NCI-H2171 treated with DMSO at 0.1 percent for 48 hours (cell line): Measurements from ENCODE around the gene DST.
"Not testable (repeated sequence)": the region's sequence is repeated elsewhere in the genome, so short reads cannot be mapped to it uniquely, and the experiment has no call there.

Experiments
- DNase-seq: peaks from one replicate; lab custom pipeline; 2025; lab: John Stamatoyannopoulos, UW

The DST gene

DNA sequence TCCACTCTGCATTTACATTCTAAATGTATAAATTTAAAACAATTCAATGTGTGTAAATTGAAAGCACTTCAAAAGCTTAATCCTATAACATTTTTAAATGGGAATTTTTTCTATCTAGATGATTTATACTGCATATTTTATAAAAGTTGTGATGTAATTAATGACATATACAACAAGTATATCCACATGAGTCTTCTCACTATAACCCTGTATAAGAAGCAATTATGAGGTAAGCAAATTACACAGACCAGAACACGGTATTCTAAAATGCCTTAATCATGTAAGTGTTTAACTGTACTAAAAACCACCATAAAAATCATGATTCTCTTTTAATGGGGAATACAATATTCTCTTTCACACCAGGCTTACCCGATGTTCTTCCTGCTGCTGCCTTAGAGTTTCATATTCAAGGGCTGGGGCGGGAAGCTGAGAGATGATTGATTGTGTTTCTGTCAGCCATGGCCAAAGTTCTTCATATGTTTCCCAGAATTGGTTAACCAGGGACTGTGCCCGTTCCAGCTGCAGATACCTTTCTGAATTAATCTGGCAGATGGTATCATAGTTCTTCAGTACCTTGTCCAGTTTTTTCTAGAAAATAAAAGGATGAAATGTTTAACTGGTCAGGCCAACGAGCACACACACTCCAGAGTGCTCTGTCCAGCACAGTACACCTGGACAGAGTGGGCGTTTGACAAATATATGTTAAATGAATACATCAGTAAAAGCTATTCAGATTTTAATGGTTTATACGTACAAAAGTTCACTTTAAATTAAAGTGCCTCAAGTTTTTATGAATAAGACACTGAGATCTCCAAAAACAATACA, 127.4 kb downstream of the DST start:
- no peak for DNase-seq

DNA sequence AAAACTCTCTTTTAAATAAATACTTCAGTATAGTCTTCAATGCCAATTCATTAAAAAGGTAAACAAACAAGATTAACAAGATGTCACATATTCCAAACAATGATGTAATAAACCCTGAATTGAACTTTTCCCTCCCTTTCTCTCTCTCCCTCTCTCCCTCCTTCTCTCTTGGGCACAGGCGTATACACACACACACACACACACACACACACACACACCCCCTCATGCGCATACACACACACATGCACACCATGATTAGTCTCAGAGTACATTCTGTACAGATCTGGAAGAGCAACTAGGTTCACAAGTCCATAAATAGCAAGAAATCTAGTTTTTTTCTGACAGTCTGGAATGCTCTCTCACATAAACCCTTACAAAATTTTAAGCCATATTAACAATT, 128.3 kb downstream of the DST start:
- DNase-seq, result no peak

DNA sequence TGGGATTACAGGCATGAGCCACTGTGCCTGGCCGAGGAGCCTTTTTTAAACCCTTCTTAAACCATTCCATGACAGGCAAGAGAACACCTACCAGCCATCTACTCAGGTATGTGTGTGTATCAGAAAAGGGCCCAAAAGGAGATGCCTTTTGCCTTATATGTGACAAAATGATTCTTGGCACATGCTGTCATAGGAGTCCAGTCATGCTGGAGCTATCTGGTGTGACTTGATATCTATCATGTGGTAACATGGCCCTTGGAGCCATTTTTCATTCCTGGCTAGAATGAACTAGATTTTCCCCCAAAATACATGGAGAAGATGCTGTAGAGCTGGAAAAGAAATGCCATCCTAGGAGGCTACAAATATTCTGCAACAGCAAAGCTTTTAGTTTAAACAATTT, 129.1 kb downstream of the DST start:
- no peak for DNase-seq

DNA sequence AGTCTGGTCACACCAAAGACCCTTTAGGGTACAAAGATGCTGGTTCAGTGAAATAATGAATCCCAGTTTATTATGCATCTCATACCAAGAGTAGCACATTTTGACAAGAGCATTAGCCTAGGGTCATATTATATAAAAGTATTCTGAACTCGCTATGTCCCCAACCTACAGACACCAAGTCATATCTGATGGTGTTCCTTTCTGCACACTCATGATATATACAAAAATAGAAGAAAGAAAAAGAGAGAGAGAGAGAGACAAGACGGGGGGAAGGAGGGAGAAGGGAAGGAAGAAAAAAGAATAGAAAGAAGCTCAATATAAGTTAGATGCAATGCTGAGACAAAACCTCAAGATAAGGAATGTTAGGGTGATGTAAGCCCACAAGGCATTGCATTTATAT, 131.1 kb downstream of the DST start:
- no peak for DNase-seq

DNA sequence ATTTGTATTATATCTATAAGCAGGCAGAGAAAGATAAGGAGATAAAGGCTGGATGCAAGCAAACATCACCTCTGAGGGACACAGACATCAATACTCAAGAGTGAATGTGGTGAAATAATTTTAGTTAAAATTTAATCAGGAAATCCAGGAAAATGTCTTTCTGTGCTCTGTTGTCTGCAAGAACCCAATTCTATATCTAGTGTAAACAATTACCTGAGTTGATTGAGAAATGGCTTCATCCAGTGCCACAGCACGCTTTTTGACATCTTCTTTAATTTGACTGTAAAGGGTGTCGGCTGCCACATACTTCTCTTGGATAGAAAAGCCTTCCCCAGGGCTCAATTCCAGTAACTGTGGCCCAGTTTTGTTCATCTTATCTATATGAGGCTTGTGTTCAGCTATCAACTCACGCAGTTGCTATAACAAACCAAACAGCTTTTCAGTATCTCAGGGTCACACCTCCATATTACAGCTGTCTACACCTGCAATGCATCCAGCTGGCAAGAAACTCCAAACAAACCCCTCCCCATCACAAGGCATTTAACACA, 131.6 kb downstream of the DST start:
- DNase-seq, result no peak

DNA sequence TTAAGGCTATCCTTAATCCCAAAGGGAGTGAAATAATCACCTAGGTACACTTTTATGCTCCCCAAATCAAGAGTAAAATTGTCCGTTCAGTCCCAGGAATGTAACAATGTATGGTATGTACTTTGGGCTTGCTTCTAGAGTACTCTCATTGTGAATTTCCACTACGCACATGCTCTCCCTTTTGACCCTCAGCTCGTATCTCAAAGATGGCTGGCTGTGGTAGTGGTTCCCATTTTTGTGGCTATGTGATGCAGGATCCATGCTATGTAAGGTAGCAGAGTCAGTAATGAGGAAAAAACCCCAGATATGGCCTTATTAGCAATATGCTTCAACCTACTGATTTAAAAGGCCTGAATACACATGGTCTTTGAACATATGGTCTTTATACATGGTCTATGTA, 133.7 kb downstream of the DST start:
- no peak for DNase-seq

DNA sequence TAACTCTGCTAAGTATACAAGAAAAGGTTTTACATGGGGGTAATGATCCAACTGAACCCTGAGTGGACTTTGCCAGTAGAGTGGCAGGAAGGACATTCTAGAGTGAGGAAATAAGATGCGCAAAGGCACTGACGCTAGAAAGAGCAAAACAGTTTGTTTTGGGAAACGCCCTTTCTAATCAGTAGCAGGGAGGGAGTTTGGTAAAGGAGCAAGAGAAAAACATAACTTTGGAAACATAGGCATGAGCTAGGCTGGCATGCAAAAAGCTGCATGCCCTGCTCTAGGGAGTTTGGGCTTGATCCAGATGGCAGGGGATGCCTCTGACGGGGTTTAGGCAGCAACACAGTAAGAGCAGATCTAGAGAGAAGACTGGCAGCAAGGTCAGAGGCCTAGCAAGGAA, 135.2 kb downstream of the DST start:
- no peak for DNase-seq

DNA sequence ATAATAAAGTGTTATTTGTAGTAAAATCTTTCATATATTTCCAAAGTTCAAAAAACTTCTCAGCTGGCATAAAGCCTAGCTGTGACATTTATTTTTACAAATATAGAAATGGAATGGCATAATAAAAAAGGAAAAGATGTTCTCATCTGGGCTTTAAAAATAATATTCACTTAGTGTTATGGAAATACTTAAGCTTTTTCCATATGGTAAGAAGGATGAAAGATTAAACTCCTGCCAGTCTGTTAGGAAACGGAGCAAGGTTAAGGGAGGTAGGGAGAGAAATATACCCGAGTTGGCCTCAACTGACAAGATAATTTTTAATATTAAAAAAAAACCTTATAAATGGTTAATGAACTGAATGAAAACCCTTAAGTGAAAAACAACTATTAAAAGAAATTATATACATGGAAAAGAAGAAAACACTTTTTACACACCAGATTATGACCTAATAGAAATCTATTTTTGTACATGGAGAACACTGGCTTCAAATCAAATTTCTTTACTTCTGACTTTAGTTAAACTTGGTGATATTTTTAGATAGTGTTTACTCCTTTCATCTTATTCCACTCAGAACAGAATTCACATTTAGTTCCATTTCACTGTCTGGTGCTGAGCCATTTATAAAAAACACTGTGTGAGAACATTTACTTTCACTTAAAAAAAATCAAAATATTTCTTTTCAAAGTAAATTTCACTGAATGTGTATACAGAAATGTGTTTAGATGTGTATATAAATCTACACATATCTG, 137.0 kb downstream of the DST start:
- DNase-seq, result no peak

DNA sequence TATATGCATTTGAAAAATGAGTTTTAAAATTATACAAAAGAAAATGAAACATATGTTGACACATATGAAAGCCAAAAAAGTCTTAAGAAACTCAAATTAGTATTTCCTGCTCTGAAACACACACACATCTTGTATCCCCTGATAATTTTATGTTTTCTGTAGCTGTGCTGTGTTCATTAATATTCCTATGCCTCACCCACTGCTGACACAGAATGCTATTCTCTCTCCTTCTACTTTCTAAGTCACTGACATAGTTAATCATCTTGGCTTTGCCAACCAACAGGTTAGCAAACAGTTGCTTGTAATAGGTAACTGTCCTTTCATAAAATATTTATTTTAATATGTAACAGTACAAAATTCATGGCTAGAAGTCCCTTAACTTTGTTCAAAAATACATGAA, 140.7 kb downstream of the DST start:
- DNase-seq, result no peak

DNA sequence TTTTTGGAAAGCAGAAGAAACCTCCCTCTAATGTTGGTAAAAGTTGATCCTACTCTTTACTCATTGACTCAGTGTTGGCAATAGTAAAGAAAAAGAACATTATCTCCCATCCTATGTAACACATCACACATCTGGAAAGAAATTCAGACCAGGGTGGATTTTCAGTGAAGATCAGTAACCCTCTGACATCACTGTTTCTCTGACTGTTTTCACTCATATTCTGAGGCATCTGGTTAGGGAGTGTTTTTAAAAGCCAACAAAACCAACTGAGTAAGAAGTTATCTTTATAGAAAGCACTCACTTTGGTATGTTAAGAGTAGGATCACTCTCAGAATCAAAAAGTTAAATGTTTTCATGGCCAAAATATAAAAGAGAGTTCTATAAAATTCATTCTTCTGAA, 143.6 kb downstream of the DST start:
- DNase-seq, result no peak

DNA sequence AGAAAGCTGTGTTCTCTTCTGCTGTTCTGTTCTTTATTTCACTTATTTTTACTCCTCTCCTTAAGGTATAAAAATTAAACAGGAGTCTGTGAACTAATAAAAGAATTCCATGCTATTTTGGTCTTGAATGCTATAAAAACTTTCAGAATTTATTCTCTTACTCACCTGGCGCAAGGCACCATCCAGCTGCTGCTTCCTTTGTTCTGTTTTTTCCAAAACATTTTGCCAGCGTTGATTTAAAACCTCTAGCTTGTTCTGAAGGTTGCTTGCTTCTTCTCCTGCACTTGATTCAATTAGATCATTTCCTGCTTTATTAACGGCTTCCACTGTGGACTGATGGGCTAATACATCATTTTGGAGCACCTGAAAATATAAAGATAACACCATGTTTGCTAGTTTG, 145.0 kb downstream of the DST start:
- DNase-seq, result no peak

DNA sequence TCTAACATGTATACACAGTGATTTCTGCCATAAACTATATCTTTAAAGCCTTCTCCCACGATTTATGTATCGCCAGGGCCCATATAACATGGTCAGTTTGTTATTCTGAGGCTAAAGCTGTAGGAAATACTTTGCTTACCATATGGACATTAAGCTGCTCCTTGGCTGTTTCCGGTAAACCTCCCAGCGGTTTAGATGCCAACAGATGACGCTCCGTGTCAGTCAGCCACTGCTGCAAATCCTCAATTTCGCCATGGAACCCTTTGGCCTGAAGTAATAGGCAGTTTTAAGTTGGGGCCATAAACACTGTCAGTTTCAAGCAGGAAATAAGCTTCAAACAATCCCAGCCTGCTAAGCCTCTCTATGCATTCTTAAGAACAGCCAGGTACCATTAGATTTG, 145.4 kb downstream of the DST start:
- DNase-seq, result no peak

DNA sequence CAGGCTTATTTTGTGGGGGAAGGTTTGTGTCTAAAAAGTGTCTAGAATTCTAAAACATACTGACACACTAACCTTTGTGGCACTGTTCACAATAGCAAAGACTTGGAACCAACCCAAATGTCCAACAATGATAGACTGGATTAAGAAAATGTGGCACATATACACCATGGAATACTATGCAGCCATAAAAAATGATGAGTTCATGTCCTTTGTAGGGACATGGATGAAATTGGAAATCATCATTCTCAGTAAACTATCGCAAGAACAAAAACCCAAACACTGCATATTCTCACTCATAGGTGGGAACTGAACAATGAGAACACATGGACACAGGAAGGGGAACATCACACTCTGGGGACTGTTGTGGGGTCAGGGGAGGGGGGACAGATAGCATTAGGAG, 146.0 kb downstream of the DST start:
- not testable (repeated sequence) for DNase-seq

DNA sequence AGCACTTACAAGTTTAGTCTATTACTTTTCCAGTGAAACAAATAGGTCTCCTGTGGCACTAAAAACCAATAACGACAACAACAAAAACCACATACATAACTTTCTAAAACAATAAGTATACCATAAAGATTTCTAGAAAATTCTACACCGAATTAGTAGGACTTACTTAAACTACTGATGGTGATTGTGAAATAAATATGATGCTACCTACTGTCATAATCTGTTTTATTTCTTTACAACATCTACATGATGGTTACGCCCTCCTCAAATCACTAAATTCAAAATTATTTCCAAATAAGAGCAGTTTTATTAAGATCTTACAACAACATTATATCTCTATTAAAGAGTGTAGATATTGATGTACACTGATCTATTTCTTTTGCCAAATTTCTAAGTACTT, 147.0 kb downstream of the DST start:
- no peak for DNase-seq

DNA sequence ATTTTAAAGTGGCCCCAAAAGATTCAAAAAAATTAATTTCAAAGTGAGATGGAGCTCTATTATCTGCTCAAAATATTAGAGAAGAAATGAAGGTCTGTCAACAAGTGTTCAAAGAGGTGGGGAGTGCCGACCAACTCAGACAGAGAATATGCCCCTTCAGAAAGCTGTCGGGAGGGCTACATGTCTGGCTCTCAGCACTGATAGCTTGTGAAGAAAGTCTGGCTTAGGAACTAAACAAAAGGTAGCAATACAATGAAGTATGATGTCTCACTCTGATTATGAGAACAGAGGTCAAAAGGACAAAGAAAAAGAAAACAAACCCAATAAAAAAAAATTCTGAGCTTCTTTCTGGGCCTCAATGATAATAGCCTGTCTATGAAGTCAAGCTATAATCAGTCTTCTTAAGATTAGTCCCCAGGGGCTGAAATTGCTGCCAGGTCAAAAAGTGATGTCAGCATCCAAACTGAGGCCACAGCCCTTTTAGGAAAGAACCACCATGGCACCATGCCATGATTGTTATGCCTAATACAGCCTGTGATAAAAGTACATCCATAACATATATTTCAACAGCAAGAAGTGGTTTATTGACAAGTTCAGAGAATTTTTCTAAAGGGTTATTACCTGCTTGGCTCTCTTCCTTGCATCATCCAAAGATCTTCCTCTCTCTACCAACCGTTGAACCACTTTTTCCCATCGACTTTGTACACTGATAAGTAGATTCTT, 150.9 kb downstream of the DST start:
- DNase-seq, result peak; percentile 5

DNA sequence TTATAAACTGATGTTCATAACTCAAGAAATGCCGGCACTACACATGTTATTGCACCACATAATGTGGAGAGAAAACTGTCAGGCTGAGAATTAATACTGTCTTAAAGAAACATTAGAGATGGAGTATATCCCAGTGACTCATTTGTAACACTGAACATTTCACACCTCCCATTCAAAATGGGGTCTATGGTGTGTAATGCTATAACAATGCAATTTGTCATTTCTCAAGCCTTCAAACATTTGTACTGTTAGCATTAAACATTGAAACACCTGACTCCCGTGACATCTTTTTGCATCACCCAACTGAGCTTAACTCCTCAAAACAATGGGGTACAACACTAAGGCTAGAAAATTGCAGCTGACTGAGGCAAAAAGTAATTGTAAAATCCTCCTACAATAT, 151.7 kb downstream of the DST start:
- no peak for DNase-seq

DNA sequence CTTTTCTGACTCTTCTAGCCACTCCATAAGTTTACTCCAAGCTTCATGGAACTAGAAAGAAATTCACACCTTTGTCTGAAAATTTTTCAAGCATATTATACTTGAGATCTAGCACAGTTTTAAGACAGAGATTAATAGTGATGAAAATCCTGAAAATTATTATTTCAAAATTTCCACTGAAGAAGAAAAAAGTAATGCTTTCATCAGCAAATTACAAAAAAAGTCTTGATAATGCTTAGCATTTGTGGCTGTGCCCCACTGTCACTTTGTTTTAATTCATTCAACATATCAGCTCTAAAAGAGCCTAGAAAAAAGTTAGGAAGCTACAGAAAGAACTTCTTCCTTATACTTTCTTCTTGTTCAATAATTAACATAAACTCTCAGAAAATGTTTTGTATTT, 153.1 kb downstream of the DST start:
- no peak for DNase-seq

DNA sequence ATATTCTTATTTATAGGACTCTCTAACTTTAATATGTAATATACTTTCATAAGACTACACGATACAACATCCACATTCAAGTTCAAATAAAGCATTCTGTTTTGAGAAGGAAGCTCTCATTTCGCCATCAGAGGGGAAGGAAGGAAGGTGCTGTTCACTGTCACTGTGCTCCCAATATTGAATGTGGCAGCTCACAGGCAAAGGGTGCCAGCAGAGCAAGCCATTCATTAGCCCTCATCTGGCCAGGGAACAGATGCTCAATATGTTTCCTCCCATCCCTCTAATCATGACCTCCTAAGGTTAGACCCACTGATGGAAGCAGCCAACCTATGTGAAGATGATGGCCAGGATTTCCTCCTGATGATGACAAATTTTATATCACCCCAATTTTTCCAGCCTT, 154.4 kb downstream of the DST start:
- DNase-seq, result no peak

DNA sequence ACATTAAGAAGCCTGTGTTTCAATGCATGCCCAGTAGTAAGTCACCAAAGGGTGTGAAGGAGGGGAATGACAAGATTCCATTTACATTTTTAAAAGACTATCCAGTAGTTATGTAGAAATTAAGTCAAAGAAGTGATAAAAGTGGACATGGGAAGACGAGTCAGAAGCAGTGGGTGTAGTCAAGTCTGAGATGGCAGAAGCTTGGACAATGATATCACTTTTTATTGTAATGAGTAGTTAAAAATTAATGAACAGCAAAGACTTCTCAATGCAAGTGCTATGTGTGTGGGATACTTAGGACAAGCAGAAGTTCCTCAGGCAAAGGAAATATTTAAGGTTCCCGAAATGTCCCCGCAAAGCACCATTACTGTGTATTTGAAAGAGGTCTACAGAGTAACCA, 156.0 kb downstream of the DST start:
- no peak for DNase-seq

DNA sequence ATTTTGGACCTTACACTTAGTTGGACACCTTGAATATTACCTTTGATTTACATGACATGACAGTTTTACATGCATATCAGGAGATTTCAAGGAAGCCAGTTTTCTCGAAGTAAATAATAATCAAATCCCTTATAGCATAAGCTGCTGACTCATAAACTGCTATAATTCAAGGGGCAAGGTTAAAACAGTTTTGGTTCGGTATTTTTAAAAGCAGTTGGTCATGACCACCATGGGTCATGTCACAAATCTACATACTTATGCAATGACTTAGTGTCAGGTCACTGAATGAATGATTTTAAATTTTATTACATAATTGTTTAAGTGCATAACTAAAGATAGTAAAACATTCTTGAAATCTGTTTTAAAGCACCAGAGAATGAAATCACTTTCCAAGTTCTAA, 158.0 kb downstream of the DST start:
- no peak for DNase-seq

DNA sequence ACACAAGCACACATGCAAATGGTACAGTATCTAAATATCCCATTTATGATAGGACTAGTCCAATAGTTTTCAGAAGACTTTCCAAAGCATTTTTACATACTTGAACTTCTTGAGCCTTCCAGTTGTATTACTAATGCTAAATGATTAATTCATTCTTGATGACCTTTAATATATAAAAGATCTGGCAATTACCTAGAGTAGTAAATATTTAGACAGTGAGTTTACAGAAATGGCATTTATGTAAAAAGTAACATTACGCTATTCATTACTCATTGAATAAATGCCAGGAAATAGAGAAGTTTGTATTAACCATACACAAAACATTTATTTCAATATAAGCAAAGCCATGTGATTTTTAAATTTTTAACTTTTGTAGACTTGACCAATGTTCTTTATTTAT, 158.8 kb downstream of the DST start:
- DNase-seq, result no peak

DNA sequence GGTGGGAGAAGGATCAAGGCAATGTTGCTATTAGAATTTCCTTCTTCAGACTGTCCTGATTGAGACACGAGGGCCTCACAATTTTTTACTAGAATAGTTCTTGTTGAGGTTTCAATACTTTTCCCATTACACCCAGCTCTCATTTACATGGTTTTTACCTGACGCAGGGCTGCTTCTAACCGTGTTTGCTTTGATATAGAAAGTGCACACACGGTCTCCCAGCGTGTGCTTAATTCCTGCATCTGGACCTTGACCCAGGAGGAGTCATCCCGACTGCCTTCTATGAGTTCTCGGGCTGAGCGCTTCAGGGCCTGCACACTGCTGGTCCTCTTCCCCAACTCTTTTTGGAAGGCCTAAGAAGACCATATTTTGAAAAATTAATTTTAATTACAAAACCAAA, 160.2 kb downstream of the DST start:
- no peak for DNase-seq

DNA sequence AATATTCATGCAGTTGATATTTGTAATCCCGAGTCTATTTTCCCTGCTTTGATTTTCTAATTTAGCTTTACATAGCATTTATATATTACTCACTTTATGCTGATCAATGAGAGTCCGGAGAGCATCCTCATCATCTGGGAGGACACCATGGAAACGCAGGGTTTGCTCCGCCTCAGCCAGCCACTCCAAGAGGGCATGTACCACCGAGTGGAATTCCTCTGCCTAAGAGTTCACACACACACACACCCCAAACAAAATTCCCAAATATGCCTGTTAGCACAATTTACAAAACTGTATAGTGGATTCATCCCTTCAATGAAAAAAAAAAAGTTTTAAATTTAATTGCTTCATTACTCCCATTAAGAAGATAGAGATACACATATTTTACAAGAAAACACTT, 160.7 kb downstream of the DST start:
- DNase-seq, result no peak
